Stomach (tissue), 4 donors: ENCODE measurements around the gene CTXN3.

ENCODE experiments used
- CTCF ChIP-seq, 7 experiments: fragments of 450-650 bp in 4 of 7; fragments of 200-600 bp in 3 of 7; sonication (generic) in 3 of 7; IDR thresholded peaks; one replicate each; pipeline ENCODE4 v1.5.1; 2016 to 2019; ENCODE audit warnings: antibody characterized with exemption in 7 of 7, control low read depth in 2 of 7, mild to moderate bottlenecking in 1 of 7
- EP300 ChIP-seq: sonication (generic); formaldehyde crosslinking; IDR thresholded peaks from one replicate; pipeline ENCODE4 v1.6.1; 2017; ENCODE audit warnings: antibody characterized with exemption
- POLR2A ChIP-seq, 4 donors: fragments of 450-650 bp; IDR thresholded peaks; one replicate each; pipeline ENCODE4 v1.6.1; 2016; ENCODE audit warnings: antibody characterized with exemption in 4 of 4, control low read depth in 2 of 4, mild to moderate bottlenecking in 1 of 4, moderate library complexity in 1 of 4

- TF ChIP-seq CTCF (IDR thresholded peaks at IDR 0.05) (no peak), POLR2A (IDR thresholded peaks at IDR 0.05) (no peak), EP300 (no peak)
These were observed 28.9 kb upstream of the CTXN3 start for GRCh38 chr5:127619908-127620479.
